GM12874 (cell line): ENCODE results near the gene OLFM4.

Source experiments
- CTCF ChIP-seq: IDR thresholded peaks from 2 replicates; pipeline ENCODE4 v1.5.1; 2011; ENCODE audit warnings: low read depth, mild to moderate bottlenecking, control low read depth, low read length, moderate library complexity; ENCODE audit not compliant: insufficient read depth

Gene OLFM4

GRCh38 chr13:53005626-53006025 lies 23.0 kb upstream of the OLFM4 start:
- no peak for TF ChIP-seq CTCF

- TF ChIP-seq CTCF = no peak
Observed at GRCh38 chr13:53007872-53008271, 20.7 kb upstream of the OLFM4 start.

GRCh38 chr13:53010374-53011105 lies 18.1 kb upstream of the OLFM4 start:
- no peak for TF ChIP-seq CTCF

GRCh38 chr13:53012707-53013106 lies 15.9 kb upstream of the OLFM4 start:
- TF ChIP-seq CTCF = no peak

GRCh38 chr13:53013113-53013512 lies 15.5 kb upstream of the OLFM4 start:
- no peak for TF ChIP-seq CTCF

- TF ChIP-seq CTCF = no peak
Observed at GRCh38 chr13:53014495-53015443, 13.8 kb upstream of the OLFM4 start.

GRCh38 chr13:53015971-53016370 lies 12.6 kb upstream of the OLFM4 start:
- TF ChIP-seq CTCF = no peak
